ENCODE results near the gene PIK3CD.
"Not testable (repeated sequence)": the region's sequence is repeated elsewhere in the genome, so short reads cannot be mapped to it uniquely, and the experiment has no call there.

Gene PIK3CD

DNA sequence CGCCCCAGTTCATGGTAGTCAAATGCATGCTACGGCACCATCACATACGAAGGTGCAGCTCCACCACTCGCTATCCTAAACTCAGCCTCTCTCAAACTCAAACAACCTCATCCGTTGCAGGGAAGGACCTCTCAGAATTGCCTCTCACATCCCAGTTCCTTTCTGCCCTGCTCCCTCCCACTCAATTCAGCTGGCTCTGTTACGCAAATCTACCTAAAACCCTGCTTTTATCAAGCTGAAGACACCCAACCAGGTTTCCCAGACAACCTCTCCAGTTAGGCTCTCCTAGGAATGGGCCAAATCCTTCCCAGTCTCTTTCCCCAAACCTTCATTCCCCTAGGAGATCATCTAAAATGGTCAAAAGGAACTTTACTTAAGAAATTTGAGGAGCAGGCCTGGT, 109.3 kb downstream of the PIK3CD start:
- Histone ChIP-seq H3K36me3 (peaks cover 52% of the 10 kb centered on the region), H3K27ac (no peak overlapping the region), H3K4me3 (ENCODE audit: low read depth, low read length) (no peak overlapping the region), H3K9me3 (ENCODE audit: severe bottlenecking) (no peaks in the 10 kb centered on the region), H3K27me3 (ENCODE audit: insufficient read depth, low read depth, severe bottlenecking) (no peaks in the 10 kb centered on the region)
- DNase-seq = no peak
- TF ChIP-seq, protein P1, sequence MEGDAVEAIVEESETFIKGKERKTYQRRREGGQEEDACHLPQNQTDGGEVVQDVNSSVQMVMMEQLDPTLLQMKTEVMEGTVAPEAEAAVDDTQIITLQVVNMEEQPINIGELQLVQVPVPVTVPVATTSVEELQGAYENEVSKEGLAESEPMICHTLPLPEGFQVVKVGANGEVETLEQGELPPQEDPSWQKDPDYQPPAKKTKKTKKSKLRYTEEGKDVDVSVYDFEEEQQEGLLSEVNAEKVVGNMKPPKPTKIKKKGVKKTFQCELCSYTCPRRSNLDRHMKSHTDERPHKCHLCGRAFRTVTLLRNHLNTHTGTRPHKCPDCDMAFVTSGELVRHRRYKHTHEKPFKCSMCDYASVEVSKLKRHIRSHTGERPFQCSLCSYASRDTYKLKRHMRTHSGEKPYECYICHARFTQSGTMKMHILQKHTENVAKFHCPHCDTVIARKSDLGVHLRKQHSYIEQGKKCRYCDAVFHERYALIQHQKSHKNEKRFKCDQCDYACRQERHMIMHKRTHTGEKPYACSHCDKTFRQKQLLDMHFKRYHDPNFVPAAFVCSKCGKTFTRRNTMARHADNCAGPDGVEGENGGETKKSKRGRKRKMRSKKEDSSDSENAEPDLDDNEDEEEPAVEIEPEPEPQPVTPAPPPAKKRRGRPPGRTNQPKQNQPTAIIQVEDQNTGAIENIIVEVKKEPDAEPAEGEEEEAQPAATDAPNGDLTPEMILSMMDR (IDR thresholded peaks at IDR 0.05; ENCODE audit: low read depth, low read length) = no peak

DNA sequence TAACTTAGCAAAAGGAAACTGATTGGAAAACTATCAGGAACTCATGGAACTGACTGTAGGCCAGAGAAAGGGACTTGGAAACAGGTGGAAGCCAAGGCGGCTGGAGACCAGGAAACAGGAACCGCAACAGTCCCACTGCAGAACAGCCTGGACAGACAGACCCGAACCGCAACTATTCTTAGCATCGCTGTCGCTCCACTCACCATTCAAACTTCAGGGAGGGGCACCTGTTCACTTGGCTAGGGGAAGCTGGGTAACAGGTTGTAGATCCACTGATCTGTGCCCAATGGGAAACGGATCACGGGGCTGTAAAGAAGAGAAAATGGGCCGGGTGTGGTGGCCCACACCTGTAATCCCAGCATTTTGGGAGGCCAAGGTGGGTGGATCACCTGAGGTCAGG, 110.3 kb downstream of the PIK3CD start:
- no peak overlapping the region for H3K27ac ChIP-seq
- H3K27me3 ChIP-seq (ENCODE audit: insufficient read depth, low read depth, severe bottlenecking) = no peaks in the 10 kb centered on the region
- DNase-seq = no peak
- TF ChIP-seq, protein P1 (IDR thresholded peaks at IDR 0.05; ENCODE audit: low read depth, low read length) = no peak
- no peak overlapping the region for H3K4me3 ChIP-seq (ENCODE audit: low read depth, low read length)
- peaks cover 58% of the 10 kb centered on the region for H3K36me3 ChIP-seq
- H3K9me3 ChIP-seq (ENCODE audit: severe bottlenecking) = no peaks in the 10 kb centered on the region

DNA sequence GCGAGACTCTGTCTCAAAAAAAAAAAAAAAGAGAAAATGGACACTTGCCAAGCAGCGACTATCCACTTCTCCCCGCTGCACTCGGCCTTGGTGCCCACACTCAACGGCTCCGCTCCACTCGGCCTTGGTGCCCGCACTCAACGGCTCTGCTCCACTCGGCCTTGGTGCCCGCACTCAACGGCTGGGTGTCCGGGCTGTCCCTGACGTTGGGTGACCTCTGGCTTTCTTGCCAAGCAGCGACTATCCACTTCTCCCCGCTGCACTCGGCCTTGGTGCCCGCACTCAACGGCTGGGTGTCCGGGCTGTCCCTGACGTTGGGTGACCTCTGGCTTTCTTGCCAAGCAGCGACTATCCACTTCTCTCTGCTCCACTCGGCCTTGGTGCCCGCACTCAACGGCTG, 110.9 kb downstream of the PIK3CD start:
- peaks cover 61% of the 10 kb centered on the region for H3K36me3 ChIP-seq
- H3K27ac ChIP-seq; H3K4me3 ChIP-seq (ENCODE audit: low read depth, low read length); H3K27me3 ChIP-seq (ENCODE audit: insufficient read depth, low read depth, severe bottlenecking); DNase-seq; H3K9me3 ChIP-seq (ENCODE audit: severe bottlenecking): not testable (repeated sequence)

DNA sequence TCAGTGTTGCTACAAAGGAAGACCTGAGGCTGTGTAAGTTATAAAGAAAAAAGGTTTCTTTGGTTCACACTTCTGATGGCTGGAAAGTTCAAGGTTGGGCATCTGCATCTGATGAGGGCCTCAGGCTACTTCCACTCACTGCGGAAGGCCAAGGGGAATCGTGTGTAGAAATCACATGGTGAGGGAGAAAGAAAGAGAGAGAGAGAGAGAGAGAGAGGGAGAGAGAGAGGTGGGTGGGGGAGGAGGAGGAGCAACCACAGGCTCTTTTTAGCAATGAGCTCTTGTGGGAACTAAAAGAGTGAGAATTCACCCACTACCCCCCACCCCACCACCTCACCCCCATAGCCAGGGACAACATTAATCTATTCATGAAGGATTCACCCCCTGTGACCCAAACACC, 112.4 kb downstream of the PIK3CD start:
- Histone ChIP-seq H3K27ac (no peak overlapping the region), H3K27me3 (ENCODE audit: insufficient read depth, low read depth, severe bottlenecking) (no peaks in the 10 kb centered on the region), H3K4me3 (ENCODE audit: low read depth, low read length) (no peak overlapping the region), H3K9me3 (ENCODE audit: severe bottlenecking) (no peaks in the 10 kb centered on the region), H3K36me3 (peaks cover 52% of the 10 kb centered on the region)
- TF ChIP-seq, protein P1 (IDR thresholded peaks at IDR 0.05; ENCODE audit: low read depth, low read length) = no peak
- DNase-seq = no peak

DNA sequence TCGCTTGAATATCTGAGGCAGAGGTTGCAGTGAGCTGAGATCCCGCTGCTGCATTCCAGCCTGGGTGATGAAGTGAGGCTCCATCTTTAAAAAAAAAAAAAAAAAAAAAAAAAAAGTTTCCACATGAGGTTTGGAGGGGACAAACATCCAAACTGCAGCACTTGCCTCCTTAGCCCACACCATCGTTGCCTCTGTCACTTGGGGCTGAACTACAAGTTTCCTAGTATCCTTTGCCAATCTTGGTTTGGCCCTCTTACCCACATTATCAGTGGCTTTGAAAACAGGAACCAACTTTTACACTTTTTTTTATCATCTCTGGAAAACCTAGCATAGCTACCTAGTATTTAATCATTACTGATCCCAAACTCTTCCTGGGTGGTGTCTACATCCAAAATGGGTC, 113.0 kb downstream of the PIK3CD start:
- Histone ChIP-seq H3K27me3 (ENCODE audit: insufficient read depth, low read depth, severe bottlenecking) (no peaks in the 10 kb centered on the region), H3K9me3 (ENCODE audit: severe bottlenecking) (no peaks in the 10 kb centered on the region), H3K4me3 (ENCODE audit: low read depth, low read length) (no peak overlapping the region), H3K36me3 (peaks cover 57% of the 10 kb centered on the region), H3K27ac (no peak overlapping the region)
- no peak for DNase-seq
- TF ChIP-seq, protein P1 (IDR thresholded peaks at IDR 0.05; ENCODE audit: low read depth, low read length) = no peak

DNA sequence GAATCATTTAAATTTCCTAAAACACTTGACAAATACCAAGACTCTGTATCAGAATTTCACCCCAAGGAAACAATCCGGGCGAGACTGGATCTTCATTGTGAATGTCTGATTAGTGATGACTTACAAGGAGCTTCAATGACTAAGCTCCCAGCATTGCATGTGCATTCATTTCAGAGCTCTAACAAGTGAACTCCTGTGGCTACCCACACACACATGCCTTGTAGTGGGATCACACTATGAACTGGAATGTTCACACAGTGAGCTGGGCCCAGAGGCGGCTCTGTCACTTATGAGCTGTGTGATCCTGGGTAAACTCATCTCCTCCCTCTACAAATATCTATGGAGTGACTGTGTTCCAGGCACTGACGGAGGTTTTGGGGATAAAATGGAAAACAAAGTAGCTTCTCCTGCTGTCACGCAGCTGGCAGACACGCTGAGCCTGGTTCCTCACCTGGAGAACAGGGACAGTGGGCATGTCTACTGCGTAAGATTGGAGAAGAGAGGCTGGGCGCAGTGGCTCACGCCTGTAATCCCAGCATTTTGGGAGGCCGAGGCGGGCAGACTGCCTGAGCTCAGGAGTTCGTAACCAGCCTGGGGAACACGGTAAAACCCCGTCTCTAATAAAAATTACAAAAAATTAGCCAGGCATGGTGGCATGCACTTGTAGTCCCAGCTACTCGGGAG, 115.4 kb downstream of the PIK3CD start:
- TF ChIP-seq, protein P1 (IDR thresholded peaks at IDR 0.05; ENCODE audit: low read depth, low read length) = no peak
- no peaks in the 10 kb centered on the region for H3K27me3 ChIP-seq (ENCODE audit: insufficient read depth, low read depth, severe bottlenecking)
- H3K4me3 ChIP-seq (ENCODE audit: low read depth, low read length) = no peak overlapping the region
- H3K27ac ChIP-seq = no peak overlapping the region
- no peak for DNase-seq
- H3K9me3 ChIP-seq (ENCODE audit: severe bottlenecking) = no peaks in the 10 kb centered on the region
- peaks cover 59% of the 10 kb centered on the region for H3K36me3 ChIP-seq

Measured in WERI-Rb-1 (cell line).